ENCODE results near the gene AFF1. TPM values are rescaled to one million over a fixed set of nuclear protein-coding genes. Genes with fewer than 3 reads are reported as not detected.
A peak's percentile ranks its signal among the peaks of the same experiment; 100 is the strongest.

Gene AFF1
- total and polyA plus RNA-seq, 2 of the 4 experiments (the other 2 are of a cell fraction), result 7.0 to 9.6 TPM

DNA sequence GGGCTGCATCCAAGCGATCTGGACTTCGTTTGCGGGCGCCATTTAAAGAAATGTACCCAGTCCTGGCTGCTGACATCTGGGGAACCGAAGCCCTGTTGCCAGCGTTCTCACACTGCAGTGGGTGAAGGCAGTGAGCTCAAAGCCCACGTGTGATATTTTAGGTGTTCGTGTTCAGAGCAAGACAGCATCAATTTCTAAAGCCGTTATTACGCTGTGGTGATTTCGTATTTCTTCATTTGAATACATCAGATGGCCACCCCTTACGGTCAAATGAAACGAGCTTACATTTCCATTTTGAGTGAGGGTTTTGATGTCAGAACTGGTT is 42.2 kb upstream of the AFF1 start:
- dilution Hi-C loops (cut with HindIII; ENCODE audit: low sequenced_read_pairs, unreplicated experiment), result no loop called here

More for the DNA sequence above, 42.2 kb upstream of the AFF1 start:
- intact Hi-C loops (cut with micrococcal nuclease), result loop anchor here (5.0 kb wide), 1 partner anchor 60 kb away; no protein-coding TSS in a partner anchor
- in situ Hi-C loops (cut with MboI; ENCODE audit: low sequenced_read_pairs), result loop anchor here (10.0 kb wide), 1 partner anchor 298 kb away; the partner anchor contains the start of gene PTPN13
- Histone ChIP-seq H3K4me1 (ENCODE audit: control insufficient read depth, insufficient read depth, low read length) (peaks cover 5% of the 10 kb centered on the region), H2AK5ac (ENCODE audit: low read depth, low read length) (no peak overlapping the region), H3K18ac (ENCODE audit: low read depth, low read length) (peak overlapping the region; percentile 39), H4K20me1 (ENCODE audit: insufficient read depth, low read length) (no peaks in the 10 kb centered on the region), H3K9ac (ENCODE audit: low read depth, low read length) (peak overlapping the region; percentile 67), H3K9me3 (ENCODE audit: control insufficient read depth, insufficient read depth, low read length) (no peaks in the 10 kb centered on the region; the same call in 1 of the 2 replicates), H2BK120ac (ENCODE audit: low read depth, low read length) (peak overlapping the region; percentile 79), H3K23ac (ENCODE audit: low read depth, low read length) (peak overlapping the region; percentile 37; the same call in 1 of the 2 replicates), H2AFZ (replicated peaks; ENCODE audit: low read length, poor library complexity) (peak overlapping the region; percentile 97), H4K91ac (ENCODE audit: insufficient read depth, low read depth, low read length) (peak overlapping the region; percentile 12; the same call in 1 of the 2 replicates), H3K36me3 (ENCODE audit: control insufficient read depth, insufficient read depth, low read length) (no peaks in the 10 kb centered on the region), H3K27ac (ENCODE audit: insufficient read depth, low read length) (peak overlapping the region; percentile 32), H2BK20ac (ENCODE audit: low read depth, low read length) (peak overlapping the region; percentile 53), H3K14ac (replicated peaks; ENCODE audit: low read depth, low read length) (peak overlapping the region; percentile 41), H4K5ac (ENCODE audit: low read depth, low read length) (peak overlapping the region; percentile 14; the same call in 1 of the 2 replicates), H4K8ac (ENCODE audit: low read depth in 2 of 2, low read length in 2 of 2) (peak overlapping the region; percentile 72 to 84), H2BK15ac (ENCODE audit: low read depth, low read length) (peak overlapping the region; percentile 16; the same call in 1 of the 3 replicates), H3K27me3 (ENCODE audit: control insufficient read depth, insufficient read depth, low read length) (no peaks in the 10 kb centered on the region), H3K79me1 (ENCODE audit: low read depth in 1 of 2, low read length in 2 of 2) (no peaks in the 10 kb centered on the region), H3K9me1 (ENCODE audit: insufficient read depth, low read length) (peaks cover 4% of the 10 kb centered on the region; the same call in 1 of the 2 replicates), H3K4me3 (ENCODE audit: insufficient read depth, low read depth, low read length) (peak overlapping the region; percentile 77), H2AK9ac (replicated peaks; ENCODE audit: low read depth, low read length, poor library complexity) (peak overlapping the region; percentile 51), H3K56ac (ENCODE audit: extremely low read depth, insufficient read depth, low read length) (peak overlapping the region; percentile 20; the same call in 1 of the 2 replicates), H3K4ac (ENCODE audit: low read depth, low read length) (peak overlapping the region; percentile 43), H3K4me2 (ENCODE audit: low read depth, low read length) (peak overlapping the region; percentile 96), H2BK5ac (ENCODE audit: low read depth, low read length, poor library complexity, severe bottlenecking) (peak overlapping the region; percentile 44)
- no peak for DNase-seq
- no TSS peak for BruUV-seq (replicated peaks)
- no peak for TF ChIP-seq MAFK (IDR thresholded peaks at IDR 0.05; ENCODE audit: low read depth, low read length)
- no peak for TF ChIP-seq CHD1 (IDR thresholded peaks at IDR 0.05; ENCODE audit: low read depth, low read length)
- no peak for ATAC-seq (ENCODE audit: low read depth)
- CTCF ChIA-PET, result no interaction called here
- 0% methylated on average over 3 of the region's 13 CpGs; no CpG with 5 or more reads in 1 of the 2 experiments for whole genome bisulfite sequencing, 2 experiments (ENCODE audit: extremely low coverage in 2 of 2, insufficient read length in 1 of 2)
- POLR2A ChIA-PET (ENCODE audit: unreplicated experiment), result interaction anchor here (0.6 kb wide), 1 partner anchor 156 kb away, joined by 3 read pairs; no protein-coding TSS in a partner anchor

Data from IMR-90 (cell line).